PC-3 (cell line): ENCODE measurements around the gene MYH14. TPM values are rescaled to one million over a fixed set of nuclear protein-coding genes. Genes with fewer than 3 reads are reported as not detected.

ENCODE experiments used
- ATAC-seq: fragments of 200-7000 bp; cut with Tn5 transposase; 2 replicates; pipeline ENCODE4 v1.9.1; 2020; ENCODE audit warnings: mild to moderate bottlenecking, moderate library complexity
- BruUV-seq: library from RNA; stranded (reverse); fragments of 400-500 nt; replicated peaks from 2 replicates; lab custom pipeline; 2021; lab: Mats Ljungman, UMichigan
- CTCF ChIA-PET: fragments of 300-600 bp; sonication (Branson Sonifier 250); formaldehyde crosslinking; loops from one replicate; lab custom pipeline; 2022; ENCODE audit warnings: antibody characterized with exemption; lab: Charles Lee
- POLR2A ChIA-PET: fragments of 300-600 bp; sonication (Branson Sonifier 250); formaldehyde crosslinking; loops from one replicate; lab custom pipeline; 2022; ENCODE audit warnings: antibody characterized with exemption; ENCODE audit not compliant: unreplicated experiment; lab: Charles Lee
- DNase-seq: peaks from one replicate; pipeline ENCODE4 v3.0.0-alpha.2; 2015
- H2AFZ ChIP-seq: fragments of 300-600 bp; sonication (generic); 2 replicates; pipeline ENCODE4 v1.6.0; 2016; ENCODE audit warnings: antibody characterized with exemption, low read length
- H3F3A ChIP-seq: fragments of 300-600 bp; sonication (generic); one replicate; pipeline ENCODE4 v1.6.0; 2017; ENCODE audit warnings: antibody characterized with exemption, low read length, control low read depth, mild to moderate bottlenecking; ENCODE audit not compliant: unreplicated experiment
- H3K27ac ChIP-seq: fragments of 300-600 bp; sonication (generic); 2 replicates; pipeline ENCODE4 v1.5.1; 2016; ENCODE audit warnings: mild to moderate bottlenecking, low read length
- H3K27me3 ChIP-seq: fragments of 300-600 bp; sonication (generic); 2 replicates; pipeline ENCODE4 v1.6.1; 2016; ENCODE audit warnings: low read length, mixed read lengths
- H3K36me3 ChIP-seq: fragments of 300-600 bp; sonication (generic); 2 replicates; pipeline ENCODE4 v1.6.1; 2016; ENCODE audit warnings: low read depth, mixed run types, low read length, mixed read lengths
- H3K4me1 ChIP-seq: fragments of 300-600 bp; sonication (generic); 2 replicates; pipeline ENCODE4 v1.5.1; 2016; ENCODE audit warnings: low read length; ENCODE audit not compliant: insufficient read depth
- H3K4me2 ChIP-seq: fragments of 300-600 bp; sonication (generic); 2 replicates; pipeline ENCODE4 v1.6.0; 2016; ENCODE audit warnings: low read length
- H3K4me3 ChIP-seq: fragments of 300-600 bp; sonication (generic); 2 replicates; pipeline ENCODE4 v1.5.1; 2016; ENCODE audit warnings: mild to moderate bottlenecking, low read length, mixed read lengths
- H3K79me2 ChIP-seq: fragments of 300-600 bp; sonication (generic); 2 replicates; pipeline ENCODE4 v1.6.1; 2017; ENCODE audit warnings: low read length, mixed read lengths
- H3K9ac ChIP-seq: fragments of 300-600 bp; sonication (generic); 2 replicates; pipeline ENCODE4 v1.6.0; 2016; ENCODE audit warnings: mild to moderate bottlenecking, low read length
- H3K9me2 ChIP-seq: fragments of 300-600 bp; sonication (generic); replicated peaks from 2 replicates; pipeline ENCODE4 v1.6.1; 2016; ENCODE audit warnings: mixed run types, low read length, mixed read lengths
- H3K9me3 ChIP-seq: fragments of 300-600 bp; sonication (generic); 2 replicates; pipeline ENCODE4 v1.6.1; 2016; ENCODE audit warnings: low read length, mixed read lengths
- H4K20me1 ChIP-seq: fragments of 300-600 bp; sonication (generic); 2 replicates; pipeline ENCODE4 v1.6.1; 2016; ENCODE audit warnings: low read length, mixed read lengths
- CTCF ChIP-seq: fragments of 300-600 bp; sonication (generic); conservative IDR thresholded peaks from 2 replicates; pipeline ENCODE4 v1.5.1; 2017; ENCODE audit warnings: antibody characterized with exemption, low read depth, mild to moderate bottlenecking, low read length
- EZH2 ChIP-seq: fragments of 300-600 bp; sonication (generic); IDR thresholded peaks from one replicate; pipeline ENCODE4 v1.6.1; 2017; ENCODE audit warnings: antibody characterized with exemption, mild to moderate bottlenecking, low read length; ENCODE audit not compliant: unreplicated experiment
- EZH2phosphoT487 ChIP-seq: fragments of 300-600 bp; sonication (generic); IDR thresholded peaks from 2 replicates; pipeline ENCODE4 v1.6.1; 2018; ENCODE audit warnings: mild to moderate bottlenecking, antibody characterized with exemption, low read length, borderline replicate concordance
- intact Hi-C: fragments of 100-400 bp; cut with micrococcal nuclease; formaldehyde crosslinking; loops from 2 replicates; pipeline ENCODE4 v1.9.0; 2023
- total RNA-seq: library from RNA; depleted of rRNA; stranded (reverse); fragments of >200 nt; gene quantifications from 2 replicates; pipeline ENCODE4 v1.2.3, GENCODE V29; 2014

MYH14 gene
- total RNA-seq, 1 experiment from 2014 or later, result 20.2 TPM

- H3K79me2 ChIP-seq, result no peaks in the 10 kb centered on the region
- ATAC-seq (no peak), DNase-seq (no peak)
- H3K4me1 ChIP-seq, result no peaks in the 10 kb centered on the region
- H3K36me3 ChIP-seq, result peaks cover 27% of the 10 kb centered on the region
- intact Hi-C loops, result no loop called here
- no peak for TF ChIP-seq EZH2phosphoT487
- TF ChIP-seq CTCF, result no peak
- no peak overlapping the region for H2AFZ ChIP-seq
- no peaks in the 10 kb centered on the region for H3K9me2 ChIP-seq
- no TSS peak for BruUV-seq
- no peak overlapping the region for H3K4me3 ChIP-seq
- no peaks in the 10 kb centered on the region for H3K9me3 ChIP-seq
- no peak overlapping the region for H3K9ac ChIP-seq
- H3K4me2 ChIP-seq, result no peak overlapping the region
- H3K27me3 ChIP-seq, result no peaks in the 10 kb centered on the region
- H3F3A ChIP-seq, result no peaks in the 10 kb centered on the region
- ChIA-PET CTCF (no interaction called here), POLR2A (no interaction called here)
- no peak overlapping the region for H3K27ac ChIP-seq
- H4K20me1 ChIP-seq, result no peaks in the 10 kb centered on the region
Measured at GRCh38 chr19:50281491-50281890, 78.1 kb downstream of the MYH14 start.

DNA sequence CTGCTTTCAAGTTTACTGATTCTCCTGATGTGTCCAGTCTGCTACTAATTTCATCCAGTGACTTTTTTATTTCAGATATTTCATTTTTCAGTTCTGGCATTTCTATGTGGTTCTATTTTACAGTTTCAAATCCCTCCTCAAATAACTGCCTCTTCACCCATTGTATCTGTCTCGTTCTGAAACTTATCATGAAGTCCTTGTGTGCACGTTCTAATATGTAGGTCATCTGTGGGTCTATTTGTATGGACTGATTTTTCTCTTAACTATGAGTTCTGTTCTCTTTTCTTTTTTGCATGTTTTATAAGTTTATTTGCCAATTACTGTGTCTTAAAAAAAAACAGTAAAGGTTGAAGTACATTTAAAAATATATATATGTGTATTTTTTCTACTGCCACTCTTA, 82.4 kb downstream of the MYH14 start:
- H3K36me3 ChIP-seq, result peaks cover 33% of the 10 kb centered on the region
- no peaks in the 10 kb centered on the region for H4K20me1 ChIP-seq
- ChIA-PET CTCF (no interaction called here), POLR2A (no interaction called here)
- H3K27ac ChIP-seq, result no peak overlapping the region
- no peak overlapping the region for H3K4me3 ChIP-seq
- no peaks in the 10 kb centered on the region for H3F3A ChIP-seq
- no peaks in the 10 kb centered on the region for H3K4me1 ChIP-seq
- no peaks in the 10 kb centered on the region for H3K79me2 ChIP-seq
- ATAC-seq (no peak), DNase-seq (no peak)
- no peaks in the 10 kb centered on the region for H3K27me3 ChIP-seq
- H3K4me2 ChIP-seq, result no peak overlapping the region
- no peak overlapping the region for H2AFZ ChIP-seq
- no peaks in the 10 kb centered on the region for H3K9me2 ChIP-seq
- no peaks in the 10 kb centered on the region for H3K9me3 ChIP-seq
- intact Hi-C loops, result no loop called here
- BruUV-seq, result no TSS peak
- H3K9ac ChIP-seq, result no peak overlapping the region
- TF ChIP-seq CTCF, result no peak
- TF ChIP-seq EZH2phosphoT487, result no peak
- no peak for TF ChIP-seq EZH2

DNA sequence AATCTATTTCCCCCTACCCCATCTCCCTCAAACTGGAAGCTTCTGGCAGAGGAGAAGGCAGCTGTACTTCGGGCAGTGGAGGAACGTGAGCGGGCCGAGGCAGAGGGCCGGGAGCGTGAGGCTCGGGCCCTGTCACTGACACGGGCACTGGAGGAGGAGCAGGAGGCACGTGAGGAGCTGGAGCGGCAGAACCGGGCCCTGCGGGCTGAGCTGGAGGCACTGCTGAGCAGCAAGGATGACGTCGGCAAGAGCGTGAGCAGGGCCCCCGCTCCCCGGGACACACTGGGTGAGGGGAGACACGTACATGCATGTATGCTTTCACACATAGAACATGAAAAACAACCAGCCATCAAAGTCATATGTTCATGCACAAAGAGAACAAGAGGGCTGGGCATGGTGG, 83.0 kb downstream of the MYH14 start:
- Histone ChIP-seq H3K9me2 (no peaks in the 10 kb centered on the region), H3F3A (no peaks in the 10 kb centered on the region), H2AFZ (no peak overlapping the region), H3K79me2 (no peaks in the 10 kb centered on the region), H3K36me3 (peaks cover 33% of the 10 kb centered on the region), H3K4me2 (no peak overlapping the region), H3K27ac (no peak overlapping the region), H4K20me1 (no peaks in the 10 kb centered on the region), H3K9me3 (no peaks in the 10 kb centered on the region), H3K27me3 (no peaks in the 10 kb centered on the region), H3K4me3 (no peak overlapping the region), H3K9ac (no peak overlapping the region), H3K4me1 (no peaks in the 10 kb centered on the region)
- CTCF ChIA-PET, result interaction anchor here (0.6 kb wide), 1 partner anchor 131 kb away, joined by 7 read pairs; no protein-coding TSS in a partner anchor
- TF ChIP-seq EZH2, result no peak
- no peak for TF ChIP-seq EZH2phosphoT487
- TF ChIP-seq CTCF, result no peak
- no peak for ATAC-seq
- no TSS peak for BruUV-seq
- POLR2A ChIA-PET, result no interaction called here
- no peak for DNase-seq
- intact Hi-C loops, result no loop called here
